Gastroesophageal sphincter (tissue), 3 donors: Measurements from ENCODE around the gene PHLPP1.

Experiments used
- CTCF ChIP-seq, 4 experiments: fragments of 200-600 bp in 2 of 4; fragments of 450-650 bp in 2 of 4; sonication (generic) in 1 of 4; IDR thresholded peaks; one replicate each; pipeline ENCODE4 v1.5.1; 2017 to 2019; ENCODE audit warnings: antibody characterized with exemption in 4 of 4, mild to moderate bottlenecking in 2 of 4, moderate library complexity in 2 of 4
- EP300 ChIP-seq: sonication (generic); formaldehyde crosslinking; IDR thresholded peaks from one replicate; pipeline ENCODE4 v1.6.1; 2017; ENCODE audit warnings: antibody characterized with exemption, mild to moderate bottlenecking
- POLR2A ChIP-seq, 2 donors: fragments of 450-650 bp; IDR thresholded peaks; one replicate each; pipeline ENCODE4 v1.6.1; 2017; ENCODE audit warnings: antibody characterized with exemption in 2 of 2, mild to moderate bottlenecking in 2 of 2, moderate library complexity in 1 of 2

- TF ChIP-seq CTCF (IDR thresholded peaks at IDR 0.05), result no peak
- TF ChIP-seq POLR2A (IDR thresholded peaks at IDR 0.05), result no peak
- TF ChIP-seq EP300, result no peak
Measured at GRCh38 chr18:62839874-62840713, 124.8 kb downstream of the PHLPP1 start.
